Amniotic epithelial cell (primary cell): ENCODE data around the gene NDUFAB1.
"Not testable (repeated sequence)": the region's sequence is repeated elsewhere in the genome, so short reads cannot be mapped to it uniquely, and the experiment has no call there.

Experiments
- DNase-seq: peaks from one replicate; pipeline ENCODE4 v3.0.0-alpha.2; 2010; ENCODE audit warnings: low read depth

NDUFAB1 gene

GRCh38 chr16:23584186-23585076 is 11.7 kb downstream of the NDUFAB1 start:
- peak; percentile 81 for DNase-seq

GRCh38 chr16:23583271-23583670 is 12.8 kb downstream of the NDUFAB1 start:
- not testable (repeated sequence) for DNase-seq

GRCh38 chr16:23581764-23582163 is 14.4 kb downstream of the NDUFAB1 start:
- DNase-seq, result no peak

GRCh38 chr16:23580391-23580790 is 15.7 kb downstream of the NDUFAB1 start:
- DNase-seq, result no peak

DNA sequence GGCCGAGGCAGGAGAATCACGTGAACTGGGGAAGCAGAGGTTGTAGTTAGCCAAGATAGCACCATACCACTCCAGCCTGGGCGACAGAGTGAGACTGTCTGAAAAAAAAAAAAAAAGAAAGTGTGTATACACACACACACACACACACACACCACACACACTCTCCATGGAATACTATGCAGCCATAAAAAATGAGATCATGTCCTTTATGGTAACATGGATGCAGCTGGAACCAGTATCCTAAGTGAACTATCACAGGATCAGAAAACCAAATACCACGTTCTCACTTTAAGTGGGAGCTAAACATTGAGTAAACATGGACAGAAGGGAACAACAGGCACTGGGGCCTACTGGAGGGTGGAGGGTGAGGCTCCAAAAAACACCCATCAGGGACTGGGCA is 16.7 kb downstream of the NDUFAB1 start:
- DNase-seq, result no peak

GRCh38 chr16:23578101-23578830 is 17.9 kb downstream of the NDUFAB1 start:
- DNase-seq, result peak; percentile 65

DNA sequence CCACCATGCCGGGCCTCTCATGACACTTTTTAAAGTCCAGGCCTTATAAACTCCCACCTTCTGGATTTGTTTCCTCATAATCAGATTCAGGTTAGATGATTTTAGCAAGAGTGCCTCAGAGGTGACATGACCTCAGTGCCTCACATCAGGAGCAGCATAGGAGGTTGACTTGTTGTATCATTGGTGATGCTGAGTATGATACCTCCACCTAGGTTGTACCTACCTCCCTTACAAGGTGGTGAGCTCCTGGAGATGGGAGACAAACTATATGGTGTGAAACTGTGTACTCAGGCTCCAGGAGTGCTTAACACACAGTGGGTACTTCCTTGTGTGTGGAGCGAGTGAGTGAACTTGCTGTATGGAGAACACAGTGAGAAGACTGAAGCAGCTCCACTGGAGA is 18.6 kb downstream of the NDUFAB1 start:
- no peak for DNase-seq

DNA sequence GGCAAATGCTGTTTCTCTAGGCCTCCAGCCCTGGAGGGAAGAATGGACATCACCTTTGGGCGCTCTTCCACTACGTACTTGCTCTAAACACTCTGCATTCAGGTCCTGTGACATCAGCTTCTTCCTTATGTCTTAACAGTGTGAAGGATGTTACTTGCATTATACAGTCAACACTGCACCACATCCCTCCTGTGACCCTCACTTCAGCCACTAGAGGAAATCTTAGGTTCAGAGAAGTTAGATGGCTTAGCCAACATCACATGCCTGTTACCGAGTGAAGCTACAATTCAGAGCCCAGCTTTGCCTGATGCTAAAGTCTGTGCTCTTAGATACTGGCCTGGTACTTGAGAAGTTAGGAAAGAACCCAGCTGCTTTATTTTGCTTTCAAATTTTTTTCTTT is 20.3 kb downstream of the NDUFAB1 start:
- no peak for DNase-seq

GRCh38 chr16:23573817-23574216 is 22.3 kb downstream of the NDUFAB1 start:
- no peak for DNase-seq

DNA sequence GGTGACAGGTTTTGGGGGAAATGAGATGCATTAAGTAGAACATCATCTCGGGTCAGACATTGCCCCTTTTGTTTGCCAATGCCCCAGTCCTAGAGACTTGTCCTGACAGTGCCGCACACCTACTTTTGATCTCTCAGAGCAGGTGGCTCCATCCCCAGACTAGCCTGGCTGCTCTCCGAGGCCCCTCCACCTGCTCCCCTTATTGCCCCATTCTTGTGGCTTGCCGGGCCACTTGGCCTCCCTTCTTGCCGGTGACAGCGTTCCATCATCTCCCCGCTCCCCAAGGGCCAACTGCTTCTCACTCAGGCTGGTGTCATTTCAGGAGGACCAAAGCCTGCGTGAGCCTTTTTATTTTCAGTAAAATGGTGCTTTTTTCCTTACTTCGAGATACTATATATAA is 23.7 kb downstream of the NDUFAB1 start:
- DNase-seq, result no peak

GRCh38 chr16:23571895-23572294 is 24.2 kb downstream of the NDUFAB1 start:
- no peak for DNase-seq

DNA sequence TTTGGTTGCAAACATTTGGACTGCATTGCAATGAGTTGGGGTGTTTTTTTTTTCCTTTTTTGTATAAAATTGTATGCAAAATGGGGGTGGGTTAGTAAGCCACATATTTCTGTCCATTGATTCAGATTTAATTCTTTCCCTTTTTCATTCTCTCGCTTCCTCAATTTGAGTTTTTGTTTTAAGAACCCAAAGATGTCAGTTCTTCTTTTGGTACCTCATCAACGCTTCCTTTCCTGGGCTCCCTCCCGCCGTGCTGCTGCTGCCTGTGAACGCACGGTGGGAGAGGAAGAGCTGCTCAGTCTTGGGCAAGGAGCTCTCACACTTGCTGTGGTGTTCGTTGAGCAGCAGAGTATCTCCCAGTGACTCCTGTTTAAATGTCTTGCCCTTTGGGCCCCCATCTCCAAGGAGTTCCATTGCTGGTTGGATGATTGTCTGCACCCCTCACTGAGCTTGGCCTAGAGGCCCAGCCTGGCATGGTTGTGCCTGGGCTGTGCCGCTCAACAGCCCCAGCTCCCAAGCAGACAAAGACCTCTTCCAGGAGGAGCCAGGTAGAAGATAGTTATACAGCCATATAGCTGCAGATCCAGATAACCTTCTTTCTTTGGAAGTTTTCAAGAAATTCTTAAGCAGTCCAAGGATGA is 25.0 kb downstream of the NDUFAB1 start:
- no peak for DNase-seq

- DNase-seq, result no peak
Observed at GRCh38 chr16:23567602-23568001, 28.5 kb downstream of the NDUFAB1 start.

- DNase-seq, result no peak
Observed at GRCh38 chr16:23566724-23567123, 29.4 kb downstream of the NDUFAB1 start.

DNA sequence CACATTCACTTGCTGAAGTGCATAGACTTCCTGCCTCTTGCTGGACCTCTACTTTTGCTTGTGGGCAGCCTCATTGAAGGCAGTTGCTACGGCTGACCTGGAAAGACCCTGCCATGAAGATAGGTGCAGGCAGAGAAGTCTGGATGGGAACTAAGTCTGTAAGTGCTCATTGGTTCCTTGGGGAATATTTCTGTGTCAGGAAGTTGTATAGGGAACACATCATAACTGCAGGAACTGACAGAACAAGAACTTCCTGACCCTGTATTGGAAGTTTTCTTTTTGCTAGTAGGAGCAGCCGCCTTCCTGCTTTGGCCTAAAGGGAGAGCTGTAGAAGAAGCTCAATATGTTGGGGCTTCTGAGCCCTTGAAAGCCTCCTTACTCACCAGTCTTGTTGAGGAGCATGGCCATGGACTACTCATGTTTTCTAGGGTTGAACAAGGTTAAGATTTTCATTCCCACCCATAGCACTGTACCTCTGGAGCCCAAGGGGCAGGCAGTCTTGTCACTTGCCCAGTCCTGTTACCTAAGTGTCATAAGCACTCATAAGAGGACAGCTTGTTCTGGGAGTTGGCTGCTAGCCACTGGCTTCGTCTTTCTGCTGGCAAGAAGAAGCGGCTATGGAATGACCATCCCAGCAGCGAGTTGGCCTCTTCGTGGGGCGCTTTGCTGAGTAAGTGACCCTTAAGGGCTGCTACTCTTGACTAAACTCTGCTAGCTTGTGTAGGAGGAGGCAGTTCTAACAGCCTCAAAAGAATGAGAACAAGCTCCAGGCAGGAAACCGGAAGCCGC is 31.3 kb downstream of the NDUFAB1 start:
- DNase-seq, result no peak

GRCh38 chr16:23563186-23563585 is 32.9 kb downstream of the NDUFAB1 start:
- DNase-seq, result no peak

DNA sequence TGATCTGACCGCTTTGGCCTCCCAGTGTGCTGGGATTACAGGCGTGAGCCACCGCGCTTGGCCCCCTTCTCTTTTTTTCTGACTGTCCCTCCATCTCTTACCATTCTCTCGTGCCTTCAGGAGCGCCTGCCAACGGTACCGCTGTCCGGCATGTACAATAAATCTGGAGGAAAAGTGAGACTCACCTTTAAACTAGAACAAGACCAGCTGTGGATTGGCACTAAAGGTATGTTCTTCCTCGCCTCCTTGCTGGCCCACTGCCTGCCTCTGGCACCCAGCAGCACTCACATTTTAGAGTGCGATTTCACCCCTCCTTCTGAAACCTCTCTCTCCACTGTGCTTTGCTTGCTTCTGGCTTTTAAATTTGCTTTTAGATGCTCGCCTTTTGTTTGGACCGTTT is 33.6 kb downstream of the NDUFAB1 start:
- no peak for DNase-seq

- no peak for DNase-seq
Observed at GRCh38 chr16:23561586-23561985, 34.5 kb downstream of the NDUFAB1 start.

DNA sequence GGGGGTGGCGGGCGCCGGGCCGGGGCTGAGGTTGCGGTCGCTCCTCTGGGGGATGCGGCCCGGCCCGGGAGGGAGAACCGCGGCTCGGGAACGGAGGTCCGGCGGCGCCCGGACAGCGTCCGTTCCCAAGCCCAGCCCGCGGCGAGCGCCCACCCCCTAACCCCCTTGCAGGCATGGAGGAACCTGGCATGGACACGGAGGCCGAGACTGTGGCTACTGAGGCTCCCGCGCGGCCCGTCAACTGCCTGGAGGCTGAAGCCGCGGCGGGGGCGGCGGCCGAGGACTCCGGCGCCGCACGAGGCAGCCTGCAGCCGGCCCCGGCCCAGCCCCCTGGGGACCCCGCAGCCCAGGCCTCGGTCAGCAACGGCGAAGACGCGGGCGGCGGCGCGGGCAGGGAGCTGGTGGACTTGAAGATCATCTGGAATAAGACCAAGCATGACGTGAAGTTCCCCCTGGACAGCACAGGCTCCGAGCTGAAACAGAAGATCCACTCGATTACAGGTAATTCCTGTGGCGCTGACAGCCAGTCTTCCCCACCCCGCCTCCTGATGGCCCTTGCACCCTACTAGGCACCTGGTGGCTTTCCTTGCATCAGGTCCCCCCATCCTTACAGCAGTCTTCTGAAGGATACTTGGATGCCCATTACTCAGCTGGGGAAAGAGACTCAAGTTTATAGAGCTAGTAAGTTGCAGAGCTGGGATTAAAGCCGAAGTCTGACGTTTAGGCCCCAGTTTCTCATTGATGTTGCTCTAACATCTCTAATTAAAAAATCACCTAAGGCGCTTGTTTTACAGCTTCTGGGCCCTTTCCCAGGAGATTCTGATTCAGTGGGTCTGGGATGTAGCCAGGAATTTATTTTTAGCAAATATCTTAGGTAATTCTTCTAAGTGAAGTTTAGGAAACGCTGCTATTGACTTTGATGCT is 38.1 kb downstream of the NDUFAB1 start:
- peak; percentile 39 for DNase-seq

- DNase-seq, result peak; percentile 97
Observed at GRCh38 chr16:23556881-23557778, 39.0 kb downstream of the NDUFAB1 start, which contains the start of the genes EARS2 and UBFD1. Gene EARS2, minus strand, starts transcription at chr16:23557350. Its CDS starts 7 bp downstream, at chr16:23557343. Gene UBFD1, plus strand, starts transcription at chr16:23557727. Its CDS starts 16 bp downstream, at chr16:23557743.
